ENCODE measurements around the gene USP50. TPM values are rescaled to one million over a fixed set of nuclear protein-coding genes. Genes with fewer than 3 reads are reported as not detected.
"Not testable (repeated sequence)": the region's sequence is repeated elsewhere in the genome, so short reads cannot be mapped to it uniquely, and the experiment has no call there.

Gene USP50
- total RNA-seq, 1 experiment from 2014 or later: not detected

DNA sequence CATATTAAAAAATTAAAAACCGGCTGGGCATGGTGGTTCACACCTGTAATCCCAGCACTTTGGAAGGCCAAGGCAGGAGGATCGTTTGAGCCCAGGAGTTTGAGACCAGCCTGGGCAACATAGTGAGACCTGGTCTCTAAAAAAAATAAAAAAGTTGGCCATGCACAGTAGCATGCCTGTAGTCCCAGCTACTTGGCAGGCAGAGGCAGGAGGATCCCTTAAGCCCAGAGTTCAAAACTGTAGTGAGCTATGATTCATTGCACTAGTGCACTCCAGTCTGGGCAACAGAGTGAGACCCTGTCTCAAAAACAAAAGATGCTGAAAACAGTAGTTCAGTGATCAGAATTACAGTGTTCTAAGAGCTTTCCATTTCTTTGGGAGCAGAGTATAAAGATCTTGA, 40.8 kb downstream of the USP50 start:
- not testable (repeated sequence) for DNase-seq (ENCODE audit: low read depth)

DNA sequence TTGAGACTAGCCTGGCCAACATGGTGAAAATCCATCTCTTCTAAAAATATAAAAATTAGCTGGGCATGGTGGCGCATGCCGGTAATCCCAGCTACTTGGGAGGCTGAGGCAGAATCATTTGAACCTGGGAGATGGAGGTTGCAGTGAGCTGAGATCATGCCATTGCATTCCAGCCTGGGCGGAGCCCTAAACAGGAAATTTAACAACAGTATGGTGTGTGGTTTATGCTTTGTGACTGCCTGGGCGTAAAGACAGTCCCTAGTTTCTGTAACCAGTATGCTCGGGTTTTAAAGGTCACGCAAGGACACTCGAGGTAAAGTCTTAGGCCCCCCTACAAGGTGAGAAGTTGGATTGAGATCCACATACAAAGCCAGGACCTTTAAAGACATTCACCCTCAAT, 43.3 kb downstream of the USP50 start:
- no peak for DNase-seq (ENCODE audit: low read depth)

DNA sequence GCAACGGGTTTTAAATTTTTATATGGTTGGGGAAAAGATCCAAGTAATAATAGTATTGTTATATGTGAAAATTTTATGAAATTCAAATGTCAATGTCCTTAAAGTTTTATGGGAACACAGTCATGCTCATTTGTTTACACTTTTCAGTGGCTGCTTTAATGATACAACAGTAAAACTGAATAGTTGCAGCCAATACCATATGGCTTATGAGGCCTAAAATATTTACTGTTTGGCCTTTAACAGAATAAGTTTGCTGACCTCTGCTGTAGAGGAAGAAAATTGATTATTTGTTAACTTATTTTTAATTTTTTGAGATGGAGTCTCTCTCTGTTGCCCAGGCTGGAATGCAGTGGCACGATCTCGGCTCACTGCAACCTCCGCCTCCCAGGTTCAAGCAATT, 44.7 kb downstream of the USP50 start:
- no peak for DNase-seq (ENCODE audit: low read depth)

DNA sequence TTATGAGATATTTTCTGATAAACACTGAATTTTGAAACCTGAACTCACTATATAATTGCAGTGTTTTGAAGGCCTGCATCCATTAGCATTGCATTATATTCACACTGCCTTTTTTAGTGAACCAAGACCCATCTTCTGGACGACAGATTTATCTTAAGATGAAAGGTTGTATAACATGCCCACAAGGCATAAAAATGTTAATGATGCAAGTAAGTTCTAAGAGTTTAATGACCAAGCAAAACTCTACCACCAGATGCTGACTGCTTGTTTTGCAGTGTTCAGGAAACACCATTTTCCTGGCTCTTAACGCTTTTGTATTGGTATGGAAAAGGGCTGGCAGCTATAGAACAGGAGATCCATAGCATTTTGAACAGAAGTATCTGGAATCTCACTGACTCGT, 46.1 kb downstream of the USP50 start:
- no peak for DNase-seq (ENCODE audit: low read depth)

DNA sequence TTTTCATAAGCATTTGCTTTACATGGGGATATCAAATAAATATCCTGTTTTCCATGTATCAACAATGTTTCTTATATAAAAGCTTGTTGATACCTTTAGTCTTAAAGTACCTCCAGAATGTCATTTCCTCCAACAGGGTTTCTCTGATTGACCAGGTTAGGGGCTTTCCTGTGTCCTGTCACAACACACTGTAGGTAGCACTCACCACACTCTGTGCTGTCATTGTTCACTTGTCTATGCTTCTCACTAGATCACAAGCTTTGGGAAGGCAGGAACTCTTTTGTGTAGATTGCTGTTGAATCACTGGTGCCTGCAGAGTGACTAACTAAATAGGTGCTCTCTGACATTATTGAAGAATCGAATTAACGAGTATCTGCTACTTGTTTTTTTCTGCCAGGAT, 49.8 kb downstream of the USP50 start:
- DNase-seq (ENCODE audit: low read depth): no peak

DNA sequence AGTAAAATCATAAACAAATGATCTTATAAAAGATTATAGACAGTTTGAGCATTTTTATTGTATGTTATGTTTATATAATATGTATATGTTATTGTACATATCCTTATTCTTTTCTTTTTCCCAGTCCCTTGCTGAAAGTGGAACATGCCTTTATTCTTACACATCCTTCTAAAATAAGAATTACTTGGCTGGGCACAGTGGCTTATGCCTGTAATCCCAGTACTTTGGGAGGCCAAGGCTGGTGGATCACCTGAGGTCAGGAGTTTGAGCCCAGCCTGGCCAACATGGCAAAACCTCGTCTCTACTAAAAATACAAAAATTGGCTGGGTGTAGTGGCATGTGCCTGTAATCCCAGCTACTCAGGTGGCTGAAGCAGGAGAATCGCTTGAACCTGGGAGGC, 51.9 kb downstream of the USP50 start:
- DNase-seq (ENCODE audit: low read depth): not testable (repeated sequence)

DNA sequence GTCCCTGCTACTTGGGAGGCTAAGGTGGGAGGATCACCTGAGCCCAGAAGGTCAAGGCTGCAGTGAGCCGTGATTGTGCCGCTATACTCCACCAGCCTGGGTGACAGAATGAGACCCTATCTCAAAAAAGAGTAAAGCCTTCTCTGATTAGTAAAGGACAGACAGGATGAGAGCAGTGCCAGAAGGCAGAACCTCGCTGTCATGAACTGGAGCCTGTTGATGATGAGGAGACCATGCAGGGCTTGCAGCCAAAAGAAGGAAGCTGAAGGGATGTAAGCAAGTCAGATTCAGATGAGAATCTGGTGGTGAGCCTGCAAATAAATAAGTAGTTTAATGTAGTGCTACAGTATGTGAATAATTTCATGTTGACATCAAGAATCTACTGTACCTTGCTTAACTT, 52.8 kb downstream of the USP50 start:
- DNase-seq (ENCODE audit: low read depth): no peak

DNA sequence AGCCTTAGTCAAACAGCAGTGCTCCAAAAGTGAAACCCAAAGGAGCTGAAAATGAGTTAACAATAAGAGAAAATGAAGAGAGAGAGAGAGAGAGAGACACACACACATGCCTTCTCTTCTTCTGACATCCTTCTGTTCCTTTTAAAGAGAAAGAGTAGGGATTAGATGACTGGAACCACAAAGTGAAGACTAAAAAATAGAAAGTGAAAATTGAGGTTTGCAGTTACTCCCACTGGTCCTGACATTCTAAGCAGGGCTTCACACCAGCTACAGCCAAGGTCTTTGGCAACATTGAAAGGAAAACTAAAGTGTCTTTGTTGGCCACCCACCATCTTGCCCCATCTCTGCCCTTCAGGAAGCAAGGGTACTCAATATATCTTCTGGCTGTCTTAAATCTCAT, 59.2 kb downstream of the USP50 start:
- no peak for DNase-seq (ENCODE audit: low read depth)

DNA sequence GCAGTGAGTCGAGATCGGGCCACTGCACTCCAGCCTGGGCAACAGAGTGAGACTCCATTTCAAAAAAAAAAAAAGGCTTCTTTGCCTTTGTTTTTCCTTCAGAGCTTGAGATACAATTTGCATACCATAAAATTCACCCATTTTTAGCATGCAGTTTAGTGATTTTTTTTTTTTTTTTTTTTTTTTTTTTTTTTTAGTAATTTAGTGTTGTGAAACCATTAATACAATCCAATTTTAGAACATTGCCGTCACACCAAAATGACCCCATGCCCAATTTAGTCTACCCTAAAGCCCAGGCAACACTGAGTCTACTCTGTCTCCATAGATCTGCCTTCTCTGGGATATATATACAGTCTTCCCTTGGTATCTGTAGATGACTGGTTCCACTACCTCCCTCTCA, 61.1 kb downstream of the USP50 start:
- DNase-seq (ENCODE audit: low read depth): no peak

DNA sequence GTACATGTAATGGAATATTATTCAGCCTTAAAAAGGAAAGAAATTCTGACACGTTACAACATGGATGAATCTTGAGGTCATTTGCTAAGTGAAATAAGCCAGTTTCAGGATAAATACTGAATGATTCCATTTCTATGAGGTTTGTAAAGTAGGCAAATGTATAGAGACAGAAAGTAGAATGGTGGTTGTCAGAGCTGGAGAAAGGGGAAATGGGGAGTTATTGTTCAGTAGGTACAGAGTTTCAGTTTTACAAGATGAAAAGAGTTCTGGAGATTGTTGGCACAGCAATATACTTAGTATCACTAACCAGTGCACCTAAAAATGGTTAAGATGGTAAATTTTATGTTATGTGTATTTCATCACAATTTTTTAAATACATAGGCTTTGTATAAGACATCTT, 61.7 kb downstream of the USP50 start:
- DNase-seq (ENCODE audit: low read depth): no peak

DNA sequence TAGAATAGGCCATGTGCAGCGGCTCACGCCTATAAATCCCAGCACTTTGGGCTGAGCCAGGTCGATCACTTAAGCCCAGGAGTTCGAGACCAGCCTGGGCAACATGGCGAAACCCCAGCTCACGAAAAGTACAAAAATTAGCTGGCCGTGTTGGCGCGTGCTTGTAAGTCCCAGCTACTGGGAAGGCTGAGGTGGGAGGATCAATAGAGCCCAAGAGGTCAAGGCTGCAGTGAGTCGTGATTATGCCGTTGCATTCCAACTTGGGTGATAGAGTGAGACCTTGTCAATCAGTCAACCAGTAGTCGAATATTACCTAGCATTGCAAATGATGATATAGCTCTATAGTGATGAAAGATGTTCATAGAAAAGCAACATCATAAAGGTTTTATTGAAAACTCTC, 70.3 kb downstream of the USP50 start:
- no peak for DNase-seq (ENCODE audit: low read depth)

DNA sequence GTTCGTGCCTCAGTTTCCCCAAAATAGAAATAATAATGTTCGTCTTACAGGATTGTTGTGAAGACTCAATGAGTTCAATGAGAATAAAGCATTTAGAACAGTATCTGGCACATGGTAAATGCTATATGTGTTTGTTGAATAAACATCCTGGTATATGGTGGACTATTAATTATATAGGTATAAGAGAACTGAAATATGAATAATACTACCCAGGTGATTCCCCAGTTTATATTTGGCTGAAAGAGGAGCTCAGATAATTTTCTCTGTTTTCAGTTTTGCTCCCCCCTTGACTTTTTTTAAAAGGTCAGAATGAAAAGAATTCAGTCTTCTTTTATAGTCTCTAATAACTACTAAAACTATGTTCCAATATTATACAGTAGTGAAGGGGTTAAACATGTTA, 75.4 kb downstream of the USP50 start:
- DNase-seq (ENCODE audit: low read depth): no peak

DNA sequence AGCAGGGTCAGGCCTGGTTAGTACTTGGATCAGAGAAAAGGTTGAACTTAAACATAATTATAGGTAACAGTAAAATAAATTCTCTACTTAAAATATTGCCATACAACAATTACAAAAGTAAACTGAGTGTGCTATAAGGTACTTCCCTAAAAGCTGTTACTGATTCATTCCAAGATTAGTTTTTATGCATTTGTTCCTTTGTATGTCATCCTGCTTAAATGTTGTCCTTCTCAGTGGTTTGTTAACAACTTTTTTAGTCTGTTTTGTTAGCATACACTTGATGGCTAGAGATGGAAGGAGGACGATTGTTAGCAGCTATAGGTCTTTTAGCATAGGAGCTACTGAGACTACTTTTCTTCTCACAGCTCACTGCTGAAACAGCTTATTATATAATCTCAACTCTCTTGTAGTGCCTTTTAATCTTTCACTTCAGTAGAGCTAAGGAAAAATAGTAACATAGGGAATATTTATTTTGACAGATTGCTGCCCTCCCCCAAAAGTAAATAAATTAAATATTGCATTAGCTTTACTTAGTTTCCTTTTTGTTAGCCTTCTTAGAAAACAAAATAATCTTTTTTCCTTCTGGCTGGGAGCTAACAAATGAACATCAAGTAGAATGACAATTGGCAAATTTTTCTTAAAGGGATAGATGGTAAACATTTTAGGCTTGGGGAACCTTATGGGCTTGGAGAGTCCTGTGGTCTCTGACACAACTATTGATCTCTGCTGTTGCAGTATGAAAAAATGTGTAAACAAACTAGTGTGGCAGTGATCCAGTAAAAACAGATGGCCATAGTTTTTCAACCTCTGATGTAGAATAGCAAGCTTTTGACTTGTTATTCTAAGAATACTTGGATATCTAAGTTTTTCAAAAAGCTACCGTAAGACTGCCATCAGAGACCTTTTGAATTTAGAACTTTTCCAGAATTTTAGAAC, 82.8 kb downstream of the USP50 start:
- peak; percentile 61 for DNase-seq (ENCODE audit: low read depth)

DNA sequence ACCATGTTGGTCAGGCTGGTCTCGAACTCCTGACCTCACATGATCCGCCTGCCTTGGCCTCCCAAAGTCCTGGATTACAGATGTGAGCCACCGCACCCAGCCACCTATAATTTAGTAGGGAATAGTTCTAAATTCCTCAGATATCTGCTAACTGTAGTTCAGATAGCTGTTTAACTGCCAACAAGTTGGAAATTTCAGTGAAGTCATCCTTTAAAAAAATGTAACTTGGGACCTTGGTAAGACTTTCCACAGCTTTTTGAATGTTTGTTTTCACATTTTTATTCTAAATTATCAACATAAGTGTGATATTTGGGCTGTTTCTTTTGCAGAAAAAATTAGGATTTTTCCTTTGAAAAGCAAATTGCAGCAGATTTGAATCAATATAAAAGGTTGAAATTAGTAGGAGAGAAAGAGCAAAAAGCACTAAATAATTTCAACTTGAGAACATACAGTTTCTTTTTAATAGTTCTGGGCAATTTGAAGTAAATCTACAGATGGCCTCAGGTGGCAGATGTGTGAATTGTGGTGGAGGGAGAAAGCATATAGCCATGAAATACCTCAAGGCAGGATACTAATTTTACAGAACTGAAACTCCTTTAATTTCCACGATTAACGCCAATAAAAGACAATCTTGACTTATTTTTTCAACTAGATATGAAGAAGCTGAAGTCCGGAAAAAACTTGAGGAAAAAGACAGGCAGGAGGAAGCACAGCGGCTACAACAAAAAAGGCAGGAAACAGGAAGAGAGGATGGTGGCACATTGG, 87.9 kb downstream of the USP50 start:
- no peak for DNase-seq (ENCODE audit: low read depth)

DNA sequence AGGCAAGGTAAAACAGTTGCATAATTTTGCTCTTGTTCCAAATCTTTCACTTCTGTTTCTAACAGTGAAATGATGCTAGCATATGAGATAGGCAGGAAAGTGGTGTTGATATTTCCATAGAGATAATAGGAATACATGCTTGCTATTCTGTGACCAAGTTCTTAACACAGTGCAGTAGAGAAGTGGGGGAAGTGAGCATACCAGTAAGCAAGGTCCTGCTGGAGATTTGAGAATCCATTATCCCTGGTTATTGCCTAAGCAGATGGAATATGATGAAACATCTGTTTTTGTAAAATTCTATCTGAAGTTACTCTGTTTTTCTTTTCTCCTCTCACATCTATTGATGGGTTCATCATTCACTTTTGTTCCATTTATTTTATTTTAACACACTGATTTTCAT, 93.5 kb downstream of the USP50 start:
- DNase-seq (ENCODE audit: low read depth): no peak

Other genes with a start within 250 kb of the USP50 start
- 30.3 and 32.5 TPM in 2 replicates for gene GABPB1, start 191.5 kb downstream of the USP50 start, total RNA-seq (2014; rRNA removed)
- 47.9 and 62.6 TPM in 2 replicates for gene USP8, start 122.3 kb downstream of the USP50 start, total RNA-seq (2014; rRNA removed)
- 42.4 and 48.2 TPM in 2 replicates for gene TRPM7, start 140.1 kb upstream of the USP50 start, total RNA-seq (2014; rRNA removed)
- 160 and 245 TPM in 2 replicates for gene SPPL2A, start 219.0 kb upstream of the USP50 start, total RNA-seq (2014; rRNA removed)